HepG2 (cell line): Measurements from ENCODE around the gene GPR137. TPM values are rescaled to one million over a fixed set of nuclear protein-coding genes. Genes with fewer than 3 reads are reported as not detected.

Experiments used
- GPN1 ChIP-seq: sonication (generic); formaldehyde crosslinking; IDR thresholded peaks from 2 replicates; pipeline ENCODE4 v1.5.1; 2020; ENCODE audit warnings: missing genetic modification reagents, borderline replicate concordance
- MLLT10 ChIP-seq: sonication (generic); formaldehyde crosslinking; IDR thresholded peaks from 2 replicates; pipeline ENCODE4 v1.4.0; 2020; ENCODE audit warnings: missing genetic modification reagents
- SNRNP70 ChIP-seq: fragments of 200-400 bp; formaldehyde crosslinking; IDR thresholded peaks from 2 replicates; pipeline ENCODE4 v1.6.1; 2017; ENCODE audit warnings: mild to moderate bottlenecking, low read depth, low read length, moderate library complexity
- TBX2 ChIP-seq: sonication (generic); formaldehyde crosslinking; IDR thresholded peaks from 2 replicates; pipeline ENCODE4 v1.5.0; 2020; ENCODE audit warnings: missing genetic modification reagents, mild to moderate bottlenecking, borderline replicate concordance
- ZBTB1 ChIP-seq: sonication (generic); formaldehyde crosslinking; IDR thresholded peaks from 2 replicates; pipeline ENCODE4 v1.4.0; 2020; ENCODE audit warnings: missing genetic modification reagents, borderline replicate concordance
- ZKSCAN8 ChIP-seq: IDR thresholded peaks from 2 replicates; pipeline ENCODE4 v1.6.1; 2016; ENCODE audit warnings: borderline replicate concordance, missing genetic modification reagents, missing compliant biosample characterization
- ZNF121 ChIP-seq: sonication (generic); formaldehyde crosslinking; IDR thresholded peaks from 2 replicates; pipeline ENCODE4 v1.5.0; 2020; ENCODE audit warnings: mild to moderate bottlenecking, missing genetic modification reagents
- ZNF572 ChIP-seq: sonication (generic); formaldehyde crosslinking; IDR thresholded peaks from 2 replicates; pipeline ENCODE4 v1.5.1; 2020; ENCODE audit warnings: mild to moderate bottlenecking, missing genetic modification reagents
- ZNF589 ChIP-seq: sonication (generic); formaldehyde crosslinking; conservative IDR thresholded peaks from 2 replicates; pipeline ENCODE4 v1.8.0; 2022; ENCODE audit warnings: mild to moderate bottlenecking, moderate library complexity, missing genetic modification reagents
- polyA plus RNA-seq, 8 experiments: library from polyadenylated mRNA; depleted of rRNA in 3 of 8; stranded (reverse) in 7 of 8; unstranded in 1 of 8; fragments of >200 nt; fragmentation: Illumina TruSeq in 4 of 8; extraction: Trizol in 4 of 8; gene quantifications; 2 replicates each; pipeline versions ENCODE4 v1.2.1 to v1.2.3, GENCODE V29; 2011 to 2016; ENCODE audit warnings: low read depth in 4 of 8, missing spikeins in 1 of 8, mixed read lengths in 1 of 8; ENCODE audit not compliant: insufficient read depth in 1 of 8
- total RNA-seq, 5 experiments: library from RNA; depleted of rRNA; stranded (reverse); fragments of >200 nt; fragmentation: Illumina TruSeq; extraction: Trizol; gene quantifications; 2 replicates each; pipeline ENCODE4 v1.2.3, GENCODE V29; 2016; ENCODE audit warnings: low read depth in 1 of 5
- TF ChIP-seq, protein P1 (sequence below): sonication (generic); formaldehyde crosslinking; IDR thresholded peaks from 2 replicates; pipeline ENCODE4 v1.4.0; 2020; ENCODE audit warnings: missing genetic modification reagents, mild to moderate bottlenecking, borderline replicate concordance
- TF ChIP-seq, protein P2 (sequence below): IDR thresholded peaks from 2 replicates; pipeline ENCODE4 v1.6.1; 2016; ENCODE audit warnings: control low read depth
- TF ChIP-seq, protein P3 (sequence below): sonication (generic); formaldehyde crosslinking; IDR thresholded peaks from 2 replicates; pipeline ENCODE4 v1.5.0; 2020; ENCODE audit warnings: missing genetic modification reagents
- TF ChIP-seq, protein P4 (sequence below): sonication (generic); formaldehyde crosslinking; IDR thresholded peaks from 2 replicates; pipeline ENCODE4 v1.5.1; 2020; ENCODE audit warnings: mild to moderate bottlenecking, missing genetic modification reagents, moderate library complexity
- TF ChIP-seq, protein P5 (sequence below): sonication (generic); formaldehyde crosslinking; IDR thresholded peaks from 2 replicates; pipeline ENCODE4 v1.4.0; 2020; ENCODE audit warnings: missing genetic modification reagents
- TF ChIP-seq, protein P6 (sequence below): sonication (generic); formaldehyde crosslinking; IDR thresholded peaks from 2 replicates; pipeline ENCODE4 v1.5.0; 2020; ENCODE audit warnings: mild to moderate bottlenecking, missing genetic modification reagents

Gene GPR137
- total and polyA plus RNA-seq, 2 of the 13 experiments (the other 11 are each of a cell fraction or from before 2014, with no cell fraction given), result 8.5 to 13.2 TPM

DNA sequence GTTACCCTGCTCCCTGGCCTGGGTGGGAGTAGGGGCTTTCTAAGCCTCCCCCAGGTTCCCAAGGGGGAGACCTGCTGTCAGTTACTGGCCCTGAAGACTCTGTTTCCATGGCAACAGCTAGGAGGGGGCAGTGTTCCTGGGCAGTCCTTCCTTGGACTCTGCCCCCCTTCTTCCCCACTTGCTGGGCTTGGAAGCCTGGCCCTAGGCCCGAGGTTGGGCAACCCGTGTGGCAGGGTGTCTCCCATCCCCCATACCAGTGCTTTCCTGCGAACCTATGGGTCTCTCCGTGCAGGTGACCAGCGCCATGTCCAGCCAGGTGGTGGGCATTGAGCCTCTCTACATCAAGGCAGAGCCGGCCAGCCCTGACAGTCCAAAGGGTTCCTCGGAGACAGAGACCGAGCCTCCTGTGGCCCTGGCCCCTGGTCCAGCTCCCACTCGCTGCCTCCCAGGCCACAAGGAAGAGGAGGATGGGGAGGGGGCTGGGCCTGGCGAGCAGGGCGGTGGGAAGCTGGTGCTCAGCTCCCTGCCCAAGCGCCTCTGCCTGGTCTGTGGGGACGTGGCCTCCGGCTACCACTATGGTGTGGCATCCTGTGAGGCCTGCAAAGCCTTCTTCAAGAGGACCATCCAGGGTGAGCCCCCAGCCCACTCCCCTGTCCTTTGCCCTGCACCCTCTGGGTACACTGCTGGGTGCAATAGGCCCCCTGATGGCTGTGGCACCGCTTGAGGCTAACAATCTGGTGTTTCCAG lies 21.4 kb downstream of the GPR137 start (continued):
- TF ChIP-seq, protein P1, sequence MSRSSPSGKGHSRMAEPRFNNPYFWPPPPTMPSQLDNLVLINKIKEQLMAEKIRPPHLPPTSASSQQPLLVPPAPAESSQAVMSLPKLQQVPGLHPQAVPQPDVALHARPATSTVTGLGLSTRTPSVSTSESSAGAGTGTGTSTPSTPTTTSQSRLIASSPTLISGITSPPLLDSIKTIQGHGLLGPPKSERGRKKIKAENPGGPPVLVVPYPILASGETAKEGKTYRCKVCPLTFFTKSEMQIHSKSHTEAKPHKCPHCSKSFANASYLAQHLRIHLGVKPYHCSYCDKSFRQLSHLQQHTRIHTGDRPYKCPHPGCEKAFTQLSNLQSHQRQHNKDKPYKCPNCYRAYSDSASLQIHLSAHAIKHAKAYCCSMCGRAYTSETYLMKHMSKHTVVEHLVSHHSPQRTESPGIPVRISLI (CRISPR knock-in tag), result peak; percentile 41; the same call in 1 of the 2 replicates
- TF ChIP-seq ZBTB1 (CRISPR knock-in tag) (no peak), TBX2 (no peak), MLLT10 (CRISPR knock-in tag) (no peak), SNRNP70 (no peak), ZNF121 (CRISPR knock-in tag) (no peak), GPN1 (no peak), ZKSCAN8 (CRISPR knock-in tag) (no peak), ZNF572 (no peak), ZNF589 (no peak)
- TF ChIP-seq, protein P2, sequence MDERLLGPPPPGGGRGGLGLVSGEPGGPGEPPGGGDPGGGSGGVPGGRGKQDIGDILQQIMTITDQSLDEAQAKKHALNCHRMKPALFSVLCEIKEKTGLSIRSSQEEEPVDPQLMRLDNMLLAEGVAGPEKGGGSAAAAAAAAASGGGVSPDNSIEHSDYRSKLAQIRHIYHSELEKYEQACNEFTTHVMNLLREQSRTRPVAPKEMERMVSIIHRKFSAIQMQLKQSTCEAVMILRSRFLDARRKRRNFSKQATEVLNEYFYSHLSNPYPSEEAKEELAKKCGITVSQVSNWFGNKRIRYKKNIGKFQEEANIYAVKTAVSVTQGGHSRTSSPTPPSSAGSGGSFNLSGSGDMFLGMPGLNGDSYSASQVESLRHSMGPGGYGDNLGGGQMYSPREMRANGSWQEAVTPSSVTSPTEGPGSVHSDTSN (CRISPR knock-in tag), result no peak
- TF ChIP-seq, protein P3, sequence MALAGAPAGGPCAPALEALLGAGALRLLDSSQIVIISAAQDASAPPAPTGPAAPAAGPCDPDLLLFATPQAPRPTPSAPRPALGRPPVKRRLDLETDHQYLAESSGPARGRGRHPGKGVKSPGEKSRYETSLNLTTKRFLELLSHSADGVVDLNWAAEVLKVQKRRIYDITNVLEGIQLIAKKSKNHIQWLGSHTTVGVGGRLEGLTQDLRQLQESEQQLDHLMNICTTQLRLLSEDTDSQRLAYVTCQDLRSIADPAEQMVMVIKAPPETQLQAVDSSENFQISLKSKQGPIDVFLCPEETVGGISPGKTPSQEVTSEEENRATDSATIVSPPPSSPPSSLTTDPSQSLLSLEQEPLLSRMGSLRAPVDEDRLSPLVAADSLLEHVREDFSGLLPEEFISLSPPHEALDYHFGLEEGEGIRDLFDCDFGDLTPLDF (CRISPR knock-in tag), result no peak
- TF ChIP-seq, protein P4, sequence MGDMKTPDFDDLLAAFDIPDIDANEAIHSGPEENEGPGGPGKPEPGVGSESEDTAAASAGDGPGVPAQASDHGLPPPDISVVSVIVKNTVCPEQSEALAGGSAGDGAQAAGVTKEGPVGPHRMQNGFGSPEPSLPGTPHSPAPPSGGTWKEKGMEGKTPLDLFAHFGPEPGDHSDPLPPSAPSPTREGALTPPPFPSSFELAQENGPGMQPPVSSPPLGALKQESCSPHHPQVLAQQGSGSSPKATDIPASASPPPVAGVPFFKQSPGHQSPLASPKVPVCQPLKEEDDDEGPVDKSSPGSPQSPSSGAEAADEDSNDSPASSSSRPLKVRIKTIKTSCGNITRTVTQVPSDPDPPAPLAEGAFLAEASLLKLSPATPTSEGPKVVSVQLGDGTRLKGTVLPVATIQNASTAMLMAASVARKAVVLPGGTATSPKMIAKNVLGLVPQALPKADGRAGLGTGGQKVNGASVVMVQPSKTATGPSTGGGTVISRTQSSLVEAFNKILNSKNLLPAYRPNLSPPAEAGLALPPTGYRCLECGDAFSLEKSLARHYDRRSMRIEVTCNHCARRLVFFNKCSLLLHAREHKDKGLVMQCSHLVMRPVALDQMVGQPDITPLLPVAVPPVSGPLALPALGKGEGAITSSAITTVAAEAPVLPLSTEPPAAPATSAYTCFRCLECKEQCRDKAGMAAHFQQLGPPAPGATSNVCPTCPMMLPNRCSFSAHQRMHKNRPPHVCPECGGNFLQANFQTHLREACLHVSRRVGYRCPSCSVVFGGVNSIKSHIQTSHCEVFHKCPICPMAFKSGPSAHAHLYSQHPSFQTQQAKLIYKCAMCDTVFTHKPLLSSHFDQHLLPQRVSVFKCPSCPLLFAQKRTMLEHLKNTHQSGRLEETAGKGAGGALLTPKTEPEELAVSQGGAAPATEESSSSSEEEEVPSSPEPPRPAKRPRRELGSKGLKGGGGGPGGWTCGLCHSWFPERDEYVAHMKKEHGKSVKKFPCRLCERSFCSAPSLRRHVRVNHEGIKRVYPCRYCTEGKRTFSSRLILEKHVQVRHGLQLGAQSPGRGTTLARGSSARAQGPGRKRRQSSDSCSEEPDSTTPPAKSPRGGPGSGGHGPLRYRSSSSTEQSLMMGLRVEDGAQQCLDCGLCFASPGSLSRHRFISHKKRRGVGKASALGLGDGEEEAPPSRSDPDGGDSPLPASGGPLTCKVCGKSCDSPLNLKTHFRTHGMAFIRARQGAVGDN (CRISPR knock-in tag), result peak; percentile 28
- TF ChIP-seq, protein P5, sequence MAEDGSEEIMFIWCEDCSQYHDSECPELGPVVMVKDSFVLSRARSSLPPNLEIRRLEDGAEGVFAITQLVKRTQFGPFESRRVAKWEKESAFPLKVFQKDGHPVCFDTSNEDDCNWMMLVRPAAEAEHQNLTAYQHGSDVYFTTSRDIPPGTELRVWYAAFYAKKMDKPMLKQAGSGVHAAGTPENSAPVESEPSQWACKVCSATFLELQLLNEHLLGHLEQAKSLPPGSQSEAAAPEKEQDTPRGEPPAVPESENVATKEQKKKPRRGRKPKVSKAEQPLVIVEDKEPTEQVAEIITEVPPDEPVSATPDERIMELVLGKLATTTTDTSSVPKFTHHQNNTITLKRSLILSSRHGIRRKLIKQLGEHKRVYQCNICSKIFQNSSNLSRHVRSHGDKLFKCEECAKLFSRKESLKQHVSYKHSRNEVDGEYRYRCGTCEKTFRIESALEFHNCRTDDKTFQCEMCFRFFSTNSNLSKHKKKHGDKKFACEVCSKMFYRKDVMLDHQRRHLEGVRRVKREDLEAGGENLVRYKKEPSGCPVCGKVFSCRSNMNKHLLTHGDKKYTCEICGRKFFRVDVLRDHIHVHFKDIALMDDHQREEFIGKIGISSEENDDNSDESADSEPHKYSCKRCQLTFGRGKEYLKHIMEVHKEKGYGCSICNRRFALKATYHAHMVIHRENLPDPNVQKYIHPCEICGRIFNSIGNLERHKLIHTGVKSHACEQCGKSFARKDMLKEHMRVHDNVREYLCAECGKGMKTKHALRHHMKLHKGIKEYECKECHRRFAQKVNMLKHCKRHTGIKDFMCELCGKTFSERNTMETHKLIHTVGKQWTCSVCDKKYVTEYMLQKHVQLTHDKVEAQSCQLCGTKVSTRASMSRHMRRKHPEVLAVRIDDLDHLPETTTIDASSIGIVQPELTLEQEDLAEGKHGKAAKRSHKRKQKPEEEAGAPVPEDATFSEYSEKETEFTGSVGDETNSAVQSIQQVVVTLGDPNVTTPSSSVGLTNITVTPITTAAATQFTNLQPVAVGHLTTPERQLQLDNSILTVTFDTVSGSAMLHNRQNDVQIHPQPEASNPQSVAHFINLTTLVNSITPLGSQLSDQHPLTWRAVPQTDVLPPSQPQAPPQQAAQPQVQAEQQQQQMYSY, result no peak
- TF ChIP-seq, protein P6, sequence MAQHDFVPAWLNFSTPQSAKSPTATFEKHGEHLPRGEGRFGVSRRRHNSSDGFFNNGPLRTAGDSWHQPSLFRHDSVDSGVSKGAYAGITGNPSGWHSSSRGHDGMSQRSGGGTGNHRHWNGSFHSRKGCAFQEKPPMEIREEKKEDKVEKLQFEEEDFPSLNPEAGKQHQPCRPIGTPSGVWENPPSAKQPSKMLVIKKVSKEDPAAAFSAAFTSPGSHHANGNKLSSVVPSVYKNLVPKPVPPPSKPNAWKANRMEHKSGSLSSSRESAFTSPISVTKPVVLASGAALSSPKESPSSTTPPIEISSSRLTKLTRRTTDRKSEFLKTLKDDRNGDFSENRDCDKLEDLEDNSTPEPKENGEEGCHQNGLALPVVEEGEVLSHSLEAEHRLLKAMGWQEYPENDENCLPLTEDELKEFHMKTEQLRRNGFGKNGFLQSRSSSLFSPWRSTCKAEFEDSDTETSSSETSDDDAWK (CRISPR knock-in tag), result no peak
